GM19025 (cell line): Measurements from ENCODE around the gene SLC9A9.
A peak's percentile ranks its signal among the peaks of the same experiment; 100 is the strongest.
"Not testable (repeated sequence)": the region's sequence is repeated elsewhere in the genome, so short reads cannot be mapped to it uniquely, and the experiment has no call there.

Experiments
- ATAC-seq: cut with Tn5 transposase; IDR thresholded peaks from one replicate; pipeline ENCODE4 v1.9.1; 2021; ENCODE audit warnings: mild to moderate bottlenecking, low read depth, moderate library complexity; ENCODE audit not compliant: unreplicated experiment

SLC9A9 gene

GRCh38 chr3:143847787-143848631, at the start of gene SLC9A9:
SLC9A9 (minus strand) TSS chr3:143848468; CDS start chr3:143848322, 146 bp downstream.
- ATAC-seq = peak; percentile 88

- ATAC-seq = no peak
Observed at GRCh38 chr3:143897576-143898295, 49.5 kb upstream of the SLC9A9 start.

DNA sequence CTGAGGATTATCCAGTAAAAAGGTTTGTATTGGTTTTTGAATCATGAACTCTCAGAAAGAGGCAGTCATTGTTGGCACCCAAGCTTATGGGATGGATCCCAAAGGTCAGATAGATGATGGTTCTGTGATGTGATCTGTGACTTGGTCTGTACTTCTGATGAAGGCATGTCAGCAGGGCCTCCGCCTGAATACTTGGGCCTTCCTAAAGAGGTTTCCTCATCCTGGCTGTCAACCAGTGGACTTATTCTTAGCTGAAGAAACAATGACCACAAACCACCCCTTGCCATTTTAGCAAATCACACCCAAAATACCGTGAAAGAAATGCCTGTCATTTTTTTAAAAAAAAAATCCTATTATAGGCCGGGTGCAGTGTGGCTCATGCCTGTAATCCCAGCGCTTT, 48.2 kb upstream of the SLC9A9 start:
- no peak for ATAC-seq

DNA sequence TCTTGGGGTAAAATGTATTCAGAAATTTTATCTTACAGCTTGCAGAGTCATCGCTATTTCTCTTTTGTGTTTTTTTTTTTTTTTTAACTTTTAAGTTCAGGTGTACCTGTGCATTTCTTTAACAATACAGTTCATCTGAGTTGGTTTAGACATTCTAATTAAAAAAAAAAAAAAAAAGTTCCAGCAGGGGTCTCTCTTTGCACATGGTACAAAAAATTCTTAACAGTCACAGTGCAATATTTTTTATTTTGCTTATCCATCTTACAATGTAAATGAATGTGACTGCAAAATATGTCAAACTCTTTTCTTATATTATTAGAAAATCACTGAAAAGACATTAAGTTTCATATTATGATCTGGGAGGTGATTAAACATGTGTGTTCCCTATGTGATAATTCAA, 47.5 kb upstream of the SLC9A9 start:
- ATAC-seq = no peak

DNA sequence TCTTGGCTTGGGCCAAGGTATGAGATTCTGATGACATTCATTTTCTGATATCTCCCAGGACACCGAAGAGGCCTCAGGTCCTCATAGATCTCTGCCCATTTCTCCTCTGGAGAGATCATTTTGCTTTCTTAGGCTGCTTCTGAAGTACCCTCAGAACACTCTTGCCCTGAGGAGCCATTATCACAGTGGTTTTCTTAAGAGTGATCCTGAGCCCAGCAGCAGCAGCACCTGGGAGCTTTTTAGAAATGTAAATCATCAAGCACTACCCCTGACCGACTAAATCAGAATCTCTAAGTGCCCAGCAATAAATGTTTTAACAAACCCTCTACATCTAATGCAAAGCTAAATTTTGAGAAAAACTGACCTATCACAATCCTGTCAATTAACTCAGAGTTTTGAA, 40.6 kb upstream of the SLC9A9 start:
- ATAC-seq = no peak

- ATAC-seq = no peak
Observed at GRCh38 chr3:143888166-143888565, 39.9 kb upstream of the SLC9A9 start.

DNA sequence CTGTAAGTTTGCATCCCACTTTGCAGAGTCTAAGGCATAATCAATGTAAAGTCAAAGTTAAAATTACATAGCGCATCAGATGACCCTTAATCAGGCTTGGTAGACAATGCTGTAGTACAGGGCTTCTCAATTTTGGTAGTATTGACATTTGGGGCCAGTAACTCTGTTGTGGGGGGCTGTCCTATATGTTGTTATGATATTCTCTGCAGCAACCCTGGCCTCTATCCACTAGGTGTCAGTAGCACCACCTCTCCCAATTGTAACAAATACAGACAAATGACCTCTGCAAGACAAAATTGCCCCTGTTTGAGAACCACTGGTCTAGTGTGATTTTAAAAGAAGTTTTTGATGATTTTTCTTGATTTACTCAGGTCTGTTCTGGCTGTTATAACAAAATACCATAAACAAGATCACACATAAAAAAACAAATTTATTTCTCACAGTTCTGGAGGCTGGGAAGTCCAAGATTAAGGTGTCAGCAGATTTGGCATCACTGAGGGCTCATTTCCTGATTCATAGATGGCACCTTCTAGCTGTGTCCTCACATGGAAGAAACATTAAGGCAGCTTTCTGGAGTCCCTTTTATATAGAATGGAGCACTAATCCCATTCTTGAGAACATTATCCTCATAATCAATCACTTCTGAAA, 37.6 kb upstream of the SLC9A9 start:
- peak; percentile 84 for ATAC-seq

DNA sequence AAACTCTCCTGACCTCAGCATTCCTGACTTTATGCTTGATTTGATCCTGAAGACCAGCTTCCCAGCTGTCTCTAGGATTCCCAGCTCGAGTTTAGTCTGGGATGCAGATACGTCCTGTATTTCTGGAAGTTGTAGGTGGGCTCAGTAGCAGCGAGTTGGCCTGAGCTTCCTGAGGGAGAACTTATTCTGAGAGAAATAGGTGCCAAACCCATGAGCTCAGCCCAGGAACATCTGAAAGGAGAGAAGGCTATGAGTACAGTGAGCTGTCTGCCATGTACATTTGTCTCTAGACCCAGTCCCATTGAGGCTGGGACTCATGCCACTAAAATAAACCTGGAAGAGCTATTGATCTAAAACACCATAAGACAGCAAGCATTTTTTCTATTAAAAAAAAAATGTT, 36.6 kb upstream of the SLC9A9 start:
- ATAC-seq = no peak

DNA sequence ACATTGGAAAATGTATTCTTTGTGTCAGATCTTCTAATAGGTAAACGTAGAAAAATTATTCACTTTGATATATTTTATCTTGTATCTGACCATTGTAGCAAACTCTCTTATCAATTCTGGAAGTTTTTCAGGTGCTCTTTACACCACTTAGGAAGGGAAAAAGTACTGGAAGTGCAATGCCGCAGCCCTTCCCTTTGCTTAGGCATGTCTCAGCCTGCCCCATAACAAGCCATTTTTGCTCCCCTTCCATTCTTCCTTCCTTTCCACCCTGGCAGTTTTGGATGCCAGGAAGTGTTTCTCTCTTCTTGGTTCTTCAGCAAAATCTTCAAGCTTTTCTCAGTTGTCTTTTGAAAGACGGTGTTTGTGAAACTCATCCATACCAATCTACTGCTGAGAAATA, 34.9 kb upstream of the SLC9A9 start:
- ATAC-seq = no peak

DNA sequence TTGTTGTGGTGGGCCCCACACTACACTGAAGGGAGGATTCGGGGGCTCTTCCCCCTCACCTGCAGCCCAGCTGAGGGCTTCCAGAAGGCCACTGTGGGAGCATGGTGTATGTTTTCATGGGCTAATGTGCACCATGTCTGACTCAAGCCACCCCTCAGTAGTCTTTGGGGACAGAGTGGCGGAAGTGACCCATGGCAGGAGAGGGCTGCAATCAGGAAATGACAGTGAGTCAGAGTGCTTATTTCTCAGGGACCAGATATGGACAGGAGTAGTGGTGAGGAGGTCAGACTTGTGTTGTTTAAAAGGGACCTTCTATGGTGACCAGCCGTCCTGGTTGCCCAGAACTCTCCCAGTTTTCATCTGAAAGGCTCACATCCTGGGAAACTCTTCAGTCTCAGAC, 32.8 kb upstream of the SLC9A9 start:
- no peak for ATAC-seq

GRCh38 chr3:143875546-143875945, 27.3 kb upstream of the SLC9A9 start:
- no peak for ATAC-seq

GRCh38 chr3:143873553-143873952, 25.3 kb upstream of the SLC9A9 start:
- ATAC-seq = not testable (repeated sequence)

GRCh38 chr3:143865302-143865701, 17.0 kb upstream of the SLC9A9 start:
- ATAC-seq = no peak

GRCh38 chr3:143859465-143860203, 11.4 kb upstream of the SLC9A9 start:
- no peak for ATAC-seq

GRCh38 chr3:143856252-143856970, 8.1 kb upstream of the SLC9A9 start:
- ATAC-seq = no peak

DNA sequence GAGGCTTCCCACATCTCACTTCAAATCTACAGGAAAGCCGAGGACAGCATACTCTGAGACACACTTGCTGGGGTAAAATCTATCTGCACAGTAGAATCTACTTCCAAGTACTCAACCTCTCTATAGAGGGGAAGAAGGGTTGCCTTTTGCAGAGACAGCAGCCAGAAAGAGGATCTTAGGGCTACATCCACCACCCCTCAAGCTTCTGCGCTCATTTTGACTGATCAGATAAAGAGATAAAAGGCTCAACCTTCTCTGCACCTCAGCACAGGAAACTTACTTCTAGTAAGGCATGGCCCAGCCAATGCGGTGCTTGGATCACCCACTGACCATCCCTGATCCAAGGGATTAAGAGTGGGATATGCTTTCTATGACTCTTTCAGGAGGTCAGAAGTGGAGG, 6.9 kb upstream of the SLC9A9 start:
- no peak for ATAC-seq

DNA sequence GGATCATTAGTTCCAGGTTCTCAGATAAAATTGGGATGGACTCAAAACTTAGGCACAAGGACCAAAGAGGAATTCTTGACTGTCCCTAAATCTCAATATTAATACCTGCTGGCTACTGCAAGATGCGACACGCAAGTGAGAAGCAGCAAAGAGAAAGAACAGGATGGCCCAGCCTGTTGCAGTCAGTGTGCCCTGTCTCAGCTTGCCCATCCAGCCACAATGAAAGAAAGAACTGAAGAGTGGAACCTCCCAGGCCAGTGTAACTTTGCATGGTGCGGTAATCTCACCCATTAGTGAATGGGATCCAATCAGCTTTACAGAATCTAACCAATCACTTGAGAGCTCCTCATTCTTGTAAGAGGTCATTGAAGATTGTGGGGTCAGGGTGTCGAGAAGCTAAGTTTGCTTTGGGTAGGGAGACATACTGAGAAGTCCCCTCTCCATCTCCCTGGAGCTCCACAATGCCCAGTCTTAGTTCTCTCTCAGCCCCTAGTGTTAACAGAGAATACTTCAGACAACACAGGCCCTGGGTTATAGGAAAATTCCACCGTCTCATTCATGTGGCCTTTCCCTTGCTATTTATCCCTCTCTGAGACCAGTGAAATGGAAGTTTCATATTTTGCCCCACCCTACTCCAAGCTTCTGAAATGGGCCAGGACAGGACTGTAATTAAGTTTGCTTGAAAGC, 3.2 kb upstream of the SLC9A9 start:
- no peak for ATAC-seq

GRCh38 chr3:143850877-143851276, 2.6 kb upstream of the SLC9A9 start:
- ATAC-seq = no peak

- ATAC-seq = no peak
Observed at GRCh38 chr3:143849854-143850549, 1.7 kb upstream of the SLC9A9 start.
